ENCODE measurements around the gene HS6ST1.

Gene HS6ST1

GRCh38 chr2:128249555-128249954, 69.1 kb downstream of the HS6ST1 start:
- DNase-seq (ENCODE audit: low read depth in 3 of 3), result no peak

GRCh38 chr2:128245813-128246212, 72.9 kb downstream of the HS6ST1 start:
- DNase-seq (ENCODE audit: low read depth in 3 of 3), result no peak

- no peak for DNase-seq (ENCODE audit: low read depth in 3 of 3)
Measured at GRCh38 chr2:128241896-128242295, 76.8 kb downstream of the HS6ST1 start.

- no peak for DNase-seq (ENCODE audit: low read depth in 3 of 3)
Measured at GRCh38 chr2:128237911-128238697, 80.6 kb downstream of the HS6ST1 start.

GRCh38 chr2:128237081-128237534, 81.6 kb downstream of the HS6ST1 start:
- DNase-seq (ENCODE audit: low read depth in 3 of 3), result no peak

- no peak for DNase-seq (ENCODE audit: low read depth in 3 of 3)
Measured at GRCh38 chr2:128236491-128237035, 82.1 kb downstream of the HS6ST1 start.

- no peak for DNase-seq (ENCODE audit: low read depth in 3 of 3)
Measured at GRCh38 chr2:128235581-128235980, 83.1 kb downstream of the HS6ST1 start.

- DNase-seq (ENCODE audit: low read depth in 3 of 3), result no peak
Measured at GRCh38 chr2:128234613-128235012, 84.1 kb downstream of the HS6ST1 start.

GRCh38 chr2:128233790-128234395, 84.8 kb downstream of the HS6ST1 start:
- no peak for DNase-seq (ENCODE audit: low read depth in 3 of 3)

GRCh38 chr2:128232965-128233789, 85.5 kb downstream of the HS6ST1 start:
- DNase-seq (ENCODE audit: low read depth in 3 of 3), result peak; percentile 72 to 80 (median 78)

GRCh38 chr2:128228894-128229293, 89.8 kb downstream of the HS6ST1 start:
- no peak for DNase-seq (ENCODE audit: low read depth in 3 of 3)

- no peak for DNase-seq (ENCODE audit: low read depth in 3 of 3)
Measured at GRCh38 chr2:128227862-128228261, 90.8 kb downstream of the HS6ST1 start.

GRCh38 chr2:128219891-128220290, 98.8 kb downstream of the HS6ST1 start:
- DNase-seq (ENCODE audit: low read depth in 3 of 3), result no peak

- no peak for DNase-seq (ENCODE audit: low read depth in 3 of 3)
Measured at GRCh38 chr2:128217671-128218070, 101.0 kb downstream of the HS6ST1 start.

- no peak for DNase-seq (ENCODE audit: low read depth in 3 of 3)
Measured at GRCh38 chr2:128215897-128216642, 102.6 kb downstream of the HS6ST1 start.
